Astrocyte (in vitro differentiated cells and primary cell): ENCODE results near the gene MUC7.

Experiments used
- CTCF ChIP-seq: IDR thresholded peaks from 2 replicates; pipeline ENCODE4 v1.5.1; 2011; ENCODE audit warnings: low read depth, mild to moderate bottlenecking, inconsistent platforms, low read length, moderate library complexity; ENCODE audit not compliant: insufficient read depth
- EZH2 ChIP-seq: IDR thresholded peaks from 2 replicates; pipeline ENCODE4 v1.6.1; 2012; ENCODE audit warnings: mild to moderate bottlenecking, low read length, inconsistent platforms; ENCODE audit not compliant: insufficient read depth

- no peak for TF ChIP-seq CTCF
- TF ChIP-seq EZH2 = no peak
Observed at GRCh38 chr4:70443329-70443728, 28.7 kb upstream of the MUC7 start.
